Spleen (tissue), 7 donors: Measurements from ENCODE around the gene RFPL4A.

Experiments
- CTCF ChIP-seq, 11 experiments: fragments of 200-600 bp in 7 of 11; fragments of 450-650 bp in 4 of 11; sonication (generic) in 4 of 11; IDR thresholded peaks in 8 of 11; conservative IDR thresholded peaks in 3 of 11; 1 replicate in 7 of 11; 2 replicates in 4 of 11; pipeline versions ENCODE4 v1.4.0 to v1.8.0; 2016 to 2021; ENCODE audit warnings: antibody characterized with exemption in 11 of 11, inconsistent platforms in 4 of 11, mild to moderate bottlenecking in 1 of 11
- POLR2A ChIP-seq, 3 donors: fragments of 450-650 bp; IDR thresholded peaks; one replicate each; pipeline ENCODE4 v1.5.1; 2017; ENCODE audit warnings: antibody characterized with exemption in 3 of 3, mild to moderate bottlenecking in 1 of 3
- donor health status: DM: no; HTN: no; CAD: no; lungs with moderate emphysema.
- donor health status: DM: no; HTN: no; CAD: no.
- donor health status: DM: no; HTN: no; CAD: no.

- TF ChIP-seq POLR2A (IDR thresholded peaks at IDR 0.05) (no peak), CTCF (IDR thresholded peaks at IDR 0.05 in 8 of 11, conservative IDR thresholded peaks at IDR 0.05 in 3 of 11) (no peak)
Observed at GRCh38 chr19:55750715-55751114, 8.2 kb upstream of the RFPL4A start.
